Measurements from ENCODE around the gene CASZ1. TPM values are rescaled to one million over a fixed set of nuclear protein-coding genes. Genes with fewer than 3 reads are reported as not detected.

The CASZ1 gene
- total and polyA plus RNA-seq, 12 donors = 19.5 to 79.8 (median 64.7) TPM

DNA sequence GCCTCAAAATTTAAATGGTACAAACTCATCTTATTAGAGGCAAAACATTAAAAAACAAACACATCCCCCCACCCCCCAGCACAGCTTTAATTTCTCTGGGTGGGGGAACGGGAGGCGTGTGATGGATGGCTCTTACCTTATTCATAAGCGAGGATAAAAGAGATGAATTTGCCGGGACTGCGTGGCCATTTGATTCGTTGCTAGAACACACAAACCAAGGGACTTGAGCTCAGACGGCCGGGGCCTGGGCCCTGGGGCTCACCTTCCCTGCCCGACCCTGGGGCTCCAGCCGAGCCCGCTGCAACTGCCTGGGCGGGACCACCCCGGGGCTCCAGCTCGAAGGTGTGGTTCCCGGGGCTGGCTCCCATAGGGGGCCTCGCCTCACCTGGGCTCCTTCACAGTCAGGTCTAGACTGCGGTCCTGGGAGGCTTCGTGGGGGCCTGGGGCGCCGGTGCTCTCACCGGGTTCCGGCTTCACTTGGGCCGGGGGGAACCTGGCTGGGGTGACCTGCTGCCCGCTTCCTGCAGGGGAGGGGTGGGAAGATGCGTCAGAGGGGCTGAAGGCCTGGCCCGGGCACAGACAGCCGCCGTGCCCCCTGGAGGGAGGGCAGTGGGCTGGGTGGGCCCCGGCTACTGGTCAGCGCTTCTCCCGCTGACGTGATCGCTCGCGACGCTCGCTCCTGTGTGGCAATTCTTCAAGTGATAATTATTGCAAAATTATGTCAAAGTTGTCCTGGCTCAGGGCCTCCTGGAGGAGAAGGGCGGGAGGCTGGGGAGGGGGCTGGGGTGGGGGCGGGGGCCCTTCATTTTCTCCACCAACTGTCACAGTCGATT is 145.7 kb downstream of the CASZ1 start:
- H3K4me1 ChIP-seq = peaks cover 0 to 14% (median 0%) of the 10 kb centered on the region in 9 donors
- WGBS, 2 donors = 80% methylated on average over 40 of the region's 40 CpGs
- H3K36me3 ChIP-seq = peaks cover 0 to 90% (median 12%) of the 10 kb centered on the region in 9 donors
- DNase-seq = no peak
- no peak overlapping the region for H3K27ac ChIP-seq
- no peak overlapping the region for H3K4me3 ChIP-seq
- intact Hi-C loops (cut with DNase I) = loop anchor here in 1 of 10 donors (10.0 kb wide), 1 partner anchor 214 kb away; no protein-coding TSS in a partner anchor
- TF ChIP-seq, protein P1, sequence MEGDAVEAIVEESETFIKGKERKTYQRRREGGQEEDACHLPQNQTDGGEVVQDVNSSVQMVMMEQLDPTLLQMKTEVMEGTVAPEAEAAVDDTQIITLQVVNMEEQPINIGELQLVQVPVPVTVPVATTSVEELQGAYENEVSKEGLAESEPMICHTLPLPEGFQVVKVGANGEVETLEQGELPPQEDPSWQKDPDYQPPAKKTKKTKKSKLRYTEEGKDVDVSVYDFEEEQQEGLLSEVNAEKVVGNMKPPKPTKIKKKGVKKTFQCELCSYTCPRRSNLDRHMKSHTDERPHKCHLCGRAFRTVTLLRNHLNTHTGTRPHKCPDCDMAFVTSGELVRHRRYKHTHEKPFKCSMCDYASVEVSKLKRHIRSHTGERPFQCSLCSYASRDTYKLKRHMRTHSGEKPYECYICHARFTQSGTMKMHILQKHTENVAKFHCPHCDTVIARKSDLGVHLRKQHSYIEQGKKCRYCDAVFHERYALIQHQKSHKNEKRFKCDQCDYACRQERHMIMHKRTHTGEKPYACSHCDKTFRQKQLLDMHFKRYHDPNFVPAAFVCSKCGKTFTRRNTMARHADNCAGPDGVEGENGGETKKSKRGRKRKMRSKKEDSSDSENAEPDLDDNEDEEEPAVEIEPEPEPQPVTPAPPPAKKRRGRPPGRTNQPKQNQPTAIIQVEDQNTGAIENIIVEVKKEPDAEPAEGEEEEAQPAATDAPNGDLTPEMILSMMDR (IDR thresholded peaks at IDR 0.05) = no peak
- ATAC-seq = no peak
- H3K27me3 ChIP-seq = no peaks in the 10 kb centered on the region
- no peaks in the 10 kb centered on the region for H3K9me3 ChIP-seq

DNA sequence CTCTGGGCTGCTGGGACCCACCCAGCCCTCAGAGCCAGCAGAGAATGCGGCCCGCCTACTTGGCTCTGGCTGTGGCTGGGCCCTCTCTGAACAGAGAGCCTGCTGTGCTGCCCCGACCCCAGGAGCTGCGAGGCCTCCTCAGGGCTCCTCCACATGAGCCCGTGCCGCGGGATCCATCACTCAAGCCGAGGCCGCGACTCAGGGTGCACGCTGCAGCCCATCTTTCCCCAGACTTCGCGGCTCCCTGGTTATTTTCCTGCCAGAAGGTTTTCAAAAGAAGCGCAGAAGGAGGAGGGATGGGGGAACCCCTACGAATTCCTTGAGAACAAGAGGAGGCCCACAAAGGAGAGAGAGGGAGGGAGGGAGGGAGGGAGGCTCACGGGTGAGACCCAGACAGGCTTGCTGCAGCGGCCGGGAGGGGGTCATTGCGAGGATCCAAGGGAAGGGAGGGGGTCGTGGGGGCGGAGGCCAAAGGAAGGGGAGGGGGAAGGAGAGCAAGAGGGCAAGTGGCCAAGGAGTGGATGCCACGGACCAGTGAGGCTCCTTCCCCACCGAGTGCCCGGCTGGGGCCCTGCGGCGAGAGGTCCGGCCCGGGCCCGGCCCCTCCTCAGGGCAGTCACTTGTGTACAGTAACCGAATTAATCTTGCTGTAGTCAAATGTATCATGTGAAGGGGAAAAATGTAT is 146.8 kb downstream of the CASZ1 start:
- 69% methylated on average over 30 of the region's 30 CpGs for WGBS, 2 donors
- intact Hi-C loops (cut with DNase I) = loop anchor here in 2 of 10 donors (10.0 kb wide), 2 partner anchors 135 to 215 kb away; no protein-coding TSS in a partner anchor
- DNase-seq = no peak

DNA sequence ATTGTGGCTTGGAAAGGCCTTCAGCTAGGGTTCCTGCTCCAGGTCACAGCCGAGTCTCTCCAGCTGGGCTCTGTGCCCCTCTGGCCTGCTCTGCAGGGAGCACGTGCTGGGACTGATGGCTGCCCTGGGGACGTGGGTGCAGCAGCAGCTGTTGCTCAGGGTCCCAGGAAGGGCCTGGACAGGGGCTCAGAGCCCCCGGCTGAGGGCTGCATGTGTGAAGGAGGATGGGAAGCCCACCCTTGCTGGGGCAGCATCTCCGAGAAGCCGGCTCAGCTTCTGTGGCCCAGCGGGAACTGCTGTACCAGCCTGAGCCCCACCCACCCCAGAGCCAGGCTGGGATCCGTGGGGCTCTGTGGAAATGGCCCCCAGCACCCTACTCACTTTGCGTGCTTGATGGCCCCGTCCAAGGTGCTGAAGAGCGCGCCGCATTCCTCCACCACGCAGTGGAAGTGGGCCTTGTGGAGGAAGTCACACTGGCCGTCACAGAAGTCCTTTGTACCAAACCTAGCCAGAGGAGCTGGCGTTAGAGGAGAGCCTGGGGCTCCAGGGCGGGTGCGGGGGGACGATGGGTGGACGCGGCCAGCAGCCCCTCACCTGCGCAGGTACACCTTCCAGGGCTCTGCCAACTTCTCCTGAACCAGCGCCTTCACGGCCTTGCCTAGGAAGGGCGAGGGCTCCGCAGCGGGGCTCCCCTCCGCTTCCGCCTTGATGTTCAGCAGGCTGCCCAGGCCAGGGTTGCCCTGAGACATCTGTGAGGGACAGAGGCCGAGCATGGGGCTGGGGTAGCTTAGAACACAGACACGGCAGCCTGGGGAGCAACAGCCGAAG is 147.5 kb downstream of the CASZ1 start:
- Histone ChIP-seq H3K9me3 (no peaks in the 10 kb centered on the region), H3K36me3 (peaks cover 0 to 93% (median 7%) of the 10 kb centered on the region in 9 donors), H3K4me3 (no peak overlapping the region), H3K27ac (no peak overlapping the region), H3K4me1 (peaks cover 0 to 14% (median 0%) of the 10 kb centered on the region in 9 donors), H3K27me3 (no peaks in the 10 kb centered on the region)
- WGBS, 2 donors = 78 to 85% methylated on average over 32 of the region's 32 CpGs
- TF ChIP-seq, protein P1 (IDR thresholded peaks at IDR 0.05) = no peak
- no peak for ATAC-seq
- intact Hi-C loops (cut with DNase I) = loop anchor here in 1 of 10 donors (10.0 kb wide), 1 partner anchor 134 kb away; no protein-coding TSS in a partner anchor
- DNase-seq = no peak

More for the DNA sequence above, 146.8 kb downstream of the CASZ1 start:
- Histone ChIP-seq H3K4me3 (no peak overlapping the region), H3K27ac (no peak overlapping the region), H3K4me1 (peaks cover 0 to 14% (median 0%) of the 10 kb centered on the region in 9 donors), H3K9me3 (no peaks in the 10 kb centered on the region), H3K36me3 (peaks cover 0 to 93% (median 7%) of the 10 kb centered on the region in 9 donors), H3K27me3 (no peaks in the 10 kb centered on the region)
- ATAC-seq = no peak
- TF ChIP-seq, protein P1 (IDR thresholded peaks at IDR 0.05) = no peak
